Stimulated activated CD8-positive, alpha-beta memory T cell treated with anti-CD3 and anti-CD28 coated beads, Interleukin-4, amount 100 ng/mL, for 1 hour (primary cell): ENCODE measurements around the gene CDH18.

Source experiments
- DNase-seq, 2 donors: peaks; one replicate each; pipeline ENCODE4 v3.0.0-alpha.2; 2020; ENCODE audit warnings: low read depth in 2 of 2, low spot score in 1 of 2

The CDH18 gene

GRCh38 chr5:19928562-19929421 lies 59.2 kb downstream of the CDH18 start:
- DNase-seq, result no peak

- no peak for DNase-seq
Measured at GRCh38 chr5:19927919-19928318, 60.1 kb downstream of the CDH18 start.

GRCh38 chr5:19927170-19927569 lies 60.8 kb downstream of the CDH18 start:
- DNase-seq, result no peak

GRCh38 chr5:19923742-19924141 lies 64.3 kb downstream of the CDH18 start:
- no peak for DNase-seq

- DNase-seq, result no peak
Measured at GRCh38 chr5:19920761-19921160, 67.2 kb downstream of the CDH18 start.

- no peak for DNase-seq
Measured at GRCh38 chr5:19918780-19919179, 69.2 kb downstream of the CDH18 start.

- DNase-seq, result no peak
Measured at GRCh38 chr5:19917588-19918122, 70.3 kb downstream of the CDH18 start.

GRCh38 chr5:19910136-19910535 lies 77.9 kb downstream of the CDH18 start:
- DNase-seq, result no peak

GRCh38 chr5:19904766-19905165 lies 83.2 kb downstream of the CDH18 start:
- no peak for DNase-seq

- DNase-seq, result no peak
Measured at GRCh38 chr5:19903611-19904010, 84.4 kb downstream of the CDH18 start.

GRCh38 chr5:19902316-19902934 lies 85.6 kb downstream of the CDH18 start:
- DNase-seq, result no peak

GRCh38 chr5:19900269-19900668 lies 87.7 kb downstream of the CDH18 start:
- DNase-seq, result no peak

GRCh38 chr5:19891658-19892057 lies 96.3 kb downstream of the CDH18 start:
- DNase-seq, result no peak

- DNase-seq, result no peak
Measured at GRCh38 chr5:19886123-19886917, 101.7 kb downstream of the CDH18 start.

- DNase-seq, result no peak
Measured at GRCh38 chr5:19885040-19885824, 102.8 kb downstream of the CDH18 start.

GRCh38 chr5:19880859-19881436 lies 107.1 kb downstream of the CDH18 start:
- no peak for DNase-seq

- DNase-seq, result no peak
Measured at GRCh38 chr5:19880458-19880857, 107.5 kb downstream of the CDH18 start.

- DNase-seq, result no peak
Measured at GRCh38 chr5:19874811-19875210, 113.2 kb downstream of the CDH18 start.

GRCh38 chr5:19866090-19866450 lies 121.9 kb downstream of the CDH18 start:
- DNase-seq, result no peak

- DNase-seq, result no peak
Measured at GRCh38 chr5:19865336-19866089, 122.5 kb downstream of the CDH18 start.
